HFF-Myc (cell line): ENCODE data around the gene PRKAR1A.

Source experiments
- DNase-seq: peaks from one replicate; pipeline ENCODE4 v3.0.0-alpha.2; 2011; ENCODE audit warnings: low read depth; ENCODE audit errors: extremely low read depth
- H3K4me3 ChIP-seq: replicated peaks from 2 replicates; pipeline ENCODE4 v1.5.1; 2011; ENCODE audit warnings: low read depth, mild to moderate bottlenecking, control low read depth, low read length
- TF ChIP-seq, protein P1 (sequence below): IDR thresholded peaks from 2 replicates; pipeline ENCODE4 v1.5.1; 2012; ENCODE audit warnings: mild to moderate bottlenecking, low read depth, low read length, control low read depth; ENCODE audit errors: missing control alignments

Gene PRKAR1A

DNA sequence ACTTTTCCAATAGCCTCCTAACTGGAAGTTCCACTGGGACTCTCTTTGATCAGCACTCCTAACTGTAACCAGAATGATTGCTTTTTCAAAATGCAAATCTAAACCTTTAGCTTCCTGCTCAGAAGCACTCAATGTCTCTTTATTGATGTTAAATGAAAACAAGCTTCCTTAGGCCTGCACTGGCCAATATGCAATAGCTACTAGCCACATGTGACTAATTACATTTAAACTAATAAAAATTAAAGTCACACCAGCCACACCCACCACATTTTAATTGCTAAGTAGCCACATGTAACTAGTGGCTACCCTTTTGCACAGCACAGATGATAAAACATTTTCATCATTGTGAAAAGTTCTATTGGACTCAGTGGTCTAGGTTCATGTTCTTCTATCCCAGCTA, 57.1 kb downstream of the PRKAR1A start:
- no peak for DNase-seq
- no peak overlapping the region for H3K4me3 ChIP-seq
- TF ChIP-seq, protein P1, sequence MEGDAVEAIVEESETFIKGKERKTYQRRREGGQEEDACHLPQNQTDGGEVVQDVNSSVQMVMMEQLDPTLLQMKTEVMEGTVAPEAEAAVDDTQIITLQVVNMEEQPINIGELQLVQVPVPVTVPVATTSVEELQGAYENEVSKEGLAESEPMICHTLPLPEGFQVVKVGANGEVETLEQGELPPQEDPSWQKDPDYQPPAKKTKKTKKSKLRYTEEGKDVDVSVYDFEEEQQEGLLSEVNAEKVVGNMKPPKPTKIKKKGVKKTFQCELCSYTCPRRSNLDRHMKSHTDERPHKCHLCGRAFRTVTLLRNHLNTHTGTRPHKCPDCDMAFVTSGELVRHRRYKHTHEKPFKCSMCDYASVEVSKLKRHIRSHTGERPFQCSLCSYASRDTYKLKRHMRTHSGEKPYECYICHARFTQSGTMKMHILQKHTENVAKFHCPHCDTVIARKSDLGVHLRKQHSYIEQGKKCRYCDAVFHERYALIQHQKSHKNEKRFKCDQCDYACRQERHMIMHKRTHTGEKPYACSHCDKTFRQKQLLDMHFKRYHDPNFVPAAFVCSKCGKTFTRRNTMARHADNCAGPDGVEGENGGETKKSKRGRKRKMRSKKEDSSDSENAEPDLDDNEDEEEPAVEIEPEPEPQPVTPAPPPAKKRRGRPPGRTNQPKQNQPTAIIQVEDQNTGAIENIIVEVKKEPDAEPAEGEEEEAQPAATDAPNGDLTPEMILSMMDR, result no peak

DNA sequence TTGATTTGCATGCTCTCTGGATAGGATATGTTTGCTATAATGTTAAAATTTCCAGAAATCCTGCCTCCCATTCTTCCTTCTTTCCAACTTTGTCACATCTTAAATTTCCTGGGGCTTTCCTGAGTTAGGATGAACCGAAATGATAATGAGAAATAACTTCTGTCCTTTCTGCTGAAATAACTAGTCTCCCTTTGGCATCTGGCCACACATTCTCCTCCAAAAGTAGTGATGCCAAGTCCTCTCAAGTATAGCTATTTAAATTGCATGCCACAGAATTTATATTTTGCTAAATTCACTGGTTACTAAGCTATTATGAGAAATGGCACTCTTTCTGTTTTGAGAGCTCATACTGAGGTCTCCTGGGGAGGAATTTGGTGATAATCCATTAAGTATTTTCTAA, 58.3 kb downstream of the PRKAR1A start:
- no peak for DNase-seq
- TF ChIP-seq, protein P1, result no peak
- H3K4me3 ChIP-seq, result no peak overlapping the region

DNA sequence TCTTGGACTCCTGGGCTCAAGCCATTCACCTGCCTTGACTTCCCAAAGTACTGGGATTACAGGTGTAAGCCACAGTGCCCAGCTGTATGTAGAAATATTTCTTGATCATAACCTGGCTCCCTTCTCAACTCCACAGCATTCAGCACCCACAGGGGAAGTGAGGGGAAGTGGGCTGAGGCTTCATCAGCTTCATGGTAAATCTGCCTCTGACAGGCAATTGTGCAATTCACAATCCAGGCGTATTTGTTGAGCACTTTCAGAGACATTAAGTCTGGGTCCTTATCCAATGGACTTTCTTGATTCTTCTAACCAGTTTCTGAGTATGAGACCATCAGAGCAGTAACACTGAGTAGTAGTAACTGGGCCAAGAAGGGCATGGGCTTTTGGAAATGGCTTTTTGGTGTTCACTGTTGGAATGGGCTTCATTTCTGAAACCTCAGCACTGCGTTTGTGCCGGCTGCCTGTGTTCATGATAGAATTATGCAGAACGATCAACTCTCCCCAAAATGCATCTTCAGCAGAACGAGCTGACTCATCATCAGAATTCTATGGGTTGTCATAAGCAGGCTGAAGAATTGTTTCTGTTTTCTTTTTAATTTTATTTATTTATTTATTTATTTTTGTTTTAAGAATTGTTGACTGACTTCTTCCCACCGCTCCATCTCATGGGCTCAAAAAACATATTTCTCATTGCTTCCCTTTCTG, 60.1 kb downstream of the PRKAR1A start:
- TF ChIP-seq, protein P1, result no peak
- no peak for DNase-seq
- H3K4me3 ChIP-seq, result no peak overlapping the region

DNA sequence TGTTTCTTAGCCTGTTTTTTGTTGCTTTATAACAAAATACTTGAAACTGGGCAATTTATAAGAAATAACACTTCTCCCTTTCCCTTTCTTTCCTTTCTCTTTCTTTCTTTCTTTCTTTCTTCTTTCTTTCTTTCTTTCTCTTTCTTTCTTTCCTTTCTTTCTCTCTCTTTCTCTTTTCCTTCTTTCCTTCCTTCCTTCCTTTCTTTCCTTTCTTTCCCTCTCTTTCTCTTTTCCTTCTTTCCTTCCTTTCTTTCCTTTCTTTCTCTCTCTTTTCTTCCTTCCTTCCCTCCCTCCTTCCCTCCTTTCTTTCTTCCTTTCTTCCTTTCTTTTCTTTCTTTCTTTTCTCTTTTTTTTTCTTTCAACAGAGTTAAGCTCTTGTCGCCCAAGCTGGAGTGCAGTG, 61.1 kb downstream of the PRKAR1A start:
- TF ChIP-seq, protein P1, result no peak

DNA sequence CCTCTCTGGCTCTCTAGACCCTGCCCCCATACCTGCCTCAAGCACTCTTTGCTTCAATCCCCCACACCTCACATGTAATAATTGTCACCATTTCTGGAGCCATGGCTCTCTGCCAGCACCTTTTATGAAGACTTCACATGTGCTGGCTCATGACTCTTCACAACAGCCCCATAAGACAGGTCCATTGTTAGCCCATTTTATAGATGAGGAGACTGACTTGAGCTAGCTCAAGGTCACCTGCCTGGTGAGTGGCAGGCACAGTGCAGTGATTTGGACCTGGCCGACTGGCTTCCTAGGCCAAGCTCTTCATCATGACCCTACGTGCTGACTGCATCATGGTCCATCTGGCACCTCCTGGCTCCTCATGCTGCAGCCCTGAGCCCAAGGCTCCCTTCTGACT, 63.9 kb downstream of the PRKAR1A start:
- DNase-seq, result no peak
- TF ChIP-seq, protein P1, result no peak
- H3K4me3 ChIP-seq, result no peak overlapping the region

More for the DNA sequence above, 61.1 kb downstream of the PRKAR1A start:
- H3K4me3 ChIP-seq, result no peak overlapping the region
- no peak for DNase-seq

- H3K4me3 ChIP-seq, result no peak overlapping the region
- TF ChIP-seq, protein P1, result peak; percentile 43
- peak; percentile 63 for DNase-seq
These were observed 64.7 kb downstream of the PRKAR1A start for GRCh38 chr17:68576811-68577496.
